COR-L47 (cell line): ENCODE measurements around the gene PPP1R9B.

ENCODE experiments used
- DNase-seq: peaks from one replicate; lab custom pipeline; 2025; lab: John Stamatoyannopoulos, UW

Gene PPP1R9B

GRCh38 chr17:50155115-50155819 is 4.8 kb upstream of the PPP1R9B start:
- DNase-seq = no peak

GRCh38 chr17:50154604-50155003 is 4.1 kb upstream of the PPP1R9B start:
- DNase-seq = no peak

GRCh38 chr17:50153650-50154575 is 3.4 kb upstream of the PPP1R9B start:
- DNase-seq = no peak

- DNase-seq = no peak
These were observed 2.3 kb upstream of the PPP1R9B start for GRCh38 chr17:50152736-50153135.

GRCh38 chr17:50151937-50152547 is 1.6 kb upstream of the PPP1R9B start:
- DNase-seq = peak; percentile 84

GRCh38 chr17:50151041-50151936 is 812 bp upstream of the PPP1R9B start:
- DNase-seq = peak; percentile 90

GRCh38 chr17:50149417-50150353 is 792 bp downstream of the PPP1R9B start:
- DNase-seq = peak; percentile 39

GRCh38 chr17:50149091-50149416 is 1.4 kb downstream of the PPP1R9B start:
- no peak for DNase-seq

GRCh38 chr17:50148226-50149090 is 2.0 kb downstream of the PPP1R9B start:
- DNase-seq = no peak

GRCh38 chr17:50147841-50148225 is 2.6 kb downstream of the PPP1R9B start:
- no peak for DNase-seq

GRCh38 chr17:50146927-50147665 is 3.4 kb downstream of the PPP1R9B start:
- no peak for DNase-seq

- no peak for DNase-seq
These were observed 4.1 kb downstream of the PPP1R9B start for GRCh38 chr17:50146230-50146926.

- no peak for DNase-seq
These were observed 4.8 kb downstream of the PPP1R9B start for GRCh38 chr17:50145532-50146229.

GRCh38 chr17:50144845-50145531 is 5.5 kb downstream of the PPP1R9B start:
- no peak for DNase-seq

GRCh38 chr17:50144355-50144754 is 6.1 kb downstream of the PPP1R9B start:
- DNase-seq = no peak

GRCh38 chr17:50143461-50144176 is 6.9 kb downstream of the PPP1R9B start:
- DNase-seq = no peak

- DNase-seq = no peak
These were observed 8.7 kb downstream of the PPP1R9B start for GRCh38 chr17:50141745-50142110.
